Colonic mucosa (tissue), 4 donors: ENCODE data around the gene CATSPER4. TPM values are rescaled to one million over a fixed set of nuclear protein-coding genes. Genes with fewer than 3 reads are reported as not detected.

Experiments used
- DNase-seq: peaks from one replicate; pipeline ENCODE4 v3.0.0-alpha.2; 2020
- H3K27ac ChIP-seq: fragments of 200-600 bp; one replicate; pipeline ENCODE4 v1.8.0; 2021
- H3K27me3 ChIP-seq: fragments of 200-600 bp; one replicate; pipeline ENCODE4 v1.8.0; 2021
- H3K36me3 ChIP-seq: fragments of 200-600 bp; one replicate; pipeline ENCODE4 v1.8.0; 2021
- H3K4me1 ChIP-seq: fragments of 200-600 bp; one replicate; pipeline ENCODE4 v1.8.0; 2021; ENCODE audit warnings: mild to moderate bottlenecking
- H3K4me3 ChIP-seq: fragments of 200-600 bp; one replicate; pipeline ENCODE4 v1.8.0; 2021
- H3K9ac ChIP-seq, 2 donors: one replicate each; pipeline ENCODE4 v1.7.0; 2013; ENCODE audit warnings: control low read depth in 2 of 2, low read depth in 2 of 2, low read length in 2 of 2
- H3K9me3 ChIP-seq: fragments of 200-600 bp; one replicate; pipeline ENCODE4 v1.8.0; 2021
- CTCF ChIP-seq: fragments of 200-600 bp; IDR thresholded peaks from one replicate; pipeline ENCODE4 v1.8.0; 2022; ENCODE audit warnings: antibody characterized with exemption, mild to moderate bottlenecking
- intact Hi-C: fragments of 100-400 bp; cut with DNase I; formaldehyde crosslinking; loops from one replicate; pipeline ENCODE4 v1.14.1; 2022
- total RNA-seq, 2 donors: library from RNA; stranded (reverse); fragmentation: NEBNext Ultra II Directional in 1 of 2; extraction: Animal tissue kit (Norgen Biotek cat#: 25700) in 1 of 2; gene quantifications; one replicate each; pipeline ENCODE4 v1.2.1, GENCODE V29; 2021
- donor health status: healthy.
- donor health status: DM: no; HTN: no; CAD: no.
- donor health status: DM: no; HTN: no; CAD: no.

The CATSPER4 gene
- total RNA-seq, 2 donors from 2014 or later, result not detected

- no peak overlapping the region for H3K9ac ChIP-seq
- H3K4me1 ChIP-seq, result no peaks in the 10 kb centered on the region
- H3K27me3 ChIP-seq, result no peaks in the 10 kb centered on the region
- no peak overlapping the region for H3K27ac ChIP-seq
- TF ChIP-seq CTCF, result no peak
- no peaks in the 10 kb centered on the region for H3K9me3 ChIP-seq
- no peak for DNase-seq
- intact Hi-C loops, result no loop called here
- no peak overlapping the region for H3K4me3 ChIP-seq
- H3K36me3 ChIP-seq, result no peaks in the 10 kb centered on the region
Observed at GRCh38 chr1:26189331-26189730, 1.1 kb upstream of the CATSPER4 start.

GRCh38 chr1:26189751-26190275 lies 589 bp upstream of the CATSPER4 start:
- Histone ChIP-seq H3K4me1 (no peaks in the 10 kb centered on the region), H3K27me3 (no peaks in the 10 kb centered on the region), H3K9ac (no peak overlapping the region), H3K4me3 (no peak overlapping the region), H3K9me3 (no peaks in the 10 kb centered on the region), H3K36me3 (no peaks in the 10 kb centered on the region), H3K27ac (no peak overlapping the region)
- no peak for DNase-seq
- TF ChIP-seq CTCF, result no peak
- intact Hi-C loops, result no loop called here

GRCh38 chr1:26191739-26192138 lies 1.3 kb downstream of the CATSPER4 start:
- no peaks in the 10 kb centered on the region for H3K4me1 ChIP-seq
- no peaks in the 10 kb centered on the region for H3K36me3 ChIP-seq
- H3K27ac ChIP-seq, result no peak overlapping the region
- no peak overlapping the region for H3K4me3 ChIP-seq
- no peak for DNase-seq
- no peak for TF ChIP-seq CTCF
- intact Hi-C loops, result no loop called here
- no peaks in the 10 kb centered on the region for H3K27me3 ChIP-seq
- no peak overlapping the region for H3K9ac ChIP-seq
- no peaks in the 10 kb centered on the region for H3K9me3 ChIP-seq

- Histone ChIP-seq H3K4me1 (no peaks in the 10 kb centered on the region), H3K9ac (no peak overlapping the region), H3K27me3 (no peaks in the 10 kb centered on the region), H3K36me3 (no peaks in the 10 kb centered on the region), H3K9me3 (no peaks in the 10 kb centered on the region), H3K27ac (no peak overlapping the region), H3K4me3 (no peak overlapping the region)
- no peak for TF ChIP-seq CTCF
- no peak for DNase-seq
- intact Hi-C loops, result no loop called here
Observed at GRCh38 chr1:26195805-26196204, 5.4 kb downstream of the CATSPER4 start.

GRCh38 chr1:26197301-26197700 lies 6.9 kb downstream of the CATSPER4 start:
- Histone ChIP-seq H3K9ac (no peak overlapping the region), H3K9me3 (no peaks in the 10 kb centered on the region), H3K27me3 (no peaks in the 10 kb centered on the region), H3K36me3 (no peaks in the 10 kb centered on the region), H3K4me3 (no peak overlapping the region), H3K27ac (no peak overlapping the region), H3K4me1 (no peaks in the 10 kb centered on the region)
- intact Hi-C loops, result no loop called here
- TF ChIP-seq CTCF, result no peak
- DNase-seq, result no peak
